ENCODE data around the gene SH2D4B. TPM values are rescaled to one million over a fixed set of nuclear protein-coding genes. Genes with fewer than 3 reads are reported as not detected.

Gene SH2D4B
- total RNA-seq, 1 donor from 2014 or later: 0.43 TPM

Other genes starting within 250 kb of the SH2D4B start
- gene MAT1A, start 248.2 kb upstream of the SH2D4B start, total RNA-seq: 0.69 TPM
- gene DYDC1, start 181.1 kb upstream of the SH2D4B start, total RNA-seq: not detected
- gene DYDC2, start 181.1 kb upstream of the SH2D4B start, total RNA-seq: not detected
- gene PRXL2A, start 129.4 kb upstream of the SH2D4B start, total RNA-seq: 52.9 TPM
- gene TSPAN14, start 83.6 kb upstream of the SH2D4B start, total RNA-seq: 157 TPM

All from upper lobe of right lung (tissue), 1 donor.